HEK293T (cell line): ENCODE data around the gene PACS2.

Experiments
- ARNT ChIP-seq: fragments of 450-650 bp; IDR thresholded peaks from 2 replicates; pipeline ENCODE4 v1.6.1; 2017; ENCODE audit warnings: mild to moderate bottlenecking
- BHLHE40 ChIP-seq: fragments of 450-650 bp; IDR thresholded peaks from 2 replicates; pipeline ENCODE4 v1.6.1; 2016; ENCODE audit warnings: mild to moderate bottlenecking, moderate library complexity, borderline replicate concordance
- CTBP1 ChIP-seq: fragments of 450-650 bp; IDR thresholded peaks from 2 replicates; pipeline ENCODE4 v1.6.1; 2016; ENCODE audit warnings: borderline replicate concordance
- ELF4 ChIP-seq: fragments of 450-650 bp; IDR thresholded peaks from 2 replicates; pipeline ENCODE4 v1.6.1; 2017; ENCODE audit warnings: antibody characterized with exemption
- FOXM1 ChIP-seq: fragments of 450-650 bp; IDR thresholded peaks from 2 replicates; pipeline ENCODE4 v1.6.1; 2017; ENCODE audit warnings: mild to moderate bottlenecking, borderline replicate concordance
- HDGF ChIP-seq: fragments of 450-650 bp; IDR thresholded peaks from 2 replicates; pipeline ENCODE4 v1.6.1; 2017; ENCODE audit warnings: antibody characterized with exemption, borderline replicate concordance
- L3MBTL2 ChIP-seq: fragments of 450-650 bp; conservative IDR thresholded peaks from 2 replicates; pipeline ENCODE4 v1.6.1; 2016; ENCODE audit warnings: mild to moderate bottlenecking
- NFRKB ChIP-seq: fragments of 450-650 bp; IDR thresholded peaks from 2 replicates; pipeline ENCODE4 v1.6.1; 2016; ENCODE audit warnings: mild to moderate bottlenecking, moderate library complexity
- PKNOX1 ChIP-seq: fragments of 450-650 bp; IDR thresholded peaks from 2 replicates; pipeline ENCODE4 v1.6.1; 2016
- TARDBP ChIP-seq: fragments of 450-650 bp; IDR thresholded peaks from 2 replicates; pipeline ENCODE4 v1.6.1; 2016
- ZNF384 ChIP-seq: fragments of 450-650 bp; IDR thresholded peaks from 2 replicates; pipeline ENCODE4 v1.6.1; 2016

GRCh38 chr14:105331575-105332349, 17.2 kb downstream of the PACS2 start:
- TF ChIP-seq L3MBTL2 (no peak), ELF4 (no peak), ZNF384 (no peak), BHLHE40 (no peak), TARDBP (no peak), NFRKB (no peak), FOXM1 (no peak), CTBP1 (no peak), HDGF (no peak), ARNT (no peak), PKNOX1 (no peak)
